ENCODE results near the gene KCNMA1.
A peak's percentile ranks its signal among the peaks of the same experiment; 100 is the strongest.

KCNMA1 gene

DNA sequence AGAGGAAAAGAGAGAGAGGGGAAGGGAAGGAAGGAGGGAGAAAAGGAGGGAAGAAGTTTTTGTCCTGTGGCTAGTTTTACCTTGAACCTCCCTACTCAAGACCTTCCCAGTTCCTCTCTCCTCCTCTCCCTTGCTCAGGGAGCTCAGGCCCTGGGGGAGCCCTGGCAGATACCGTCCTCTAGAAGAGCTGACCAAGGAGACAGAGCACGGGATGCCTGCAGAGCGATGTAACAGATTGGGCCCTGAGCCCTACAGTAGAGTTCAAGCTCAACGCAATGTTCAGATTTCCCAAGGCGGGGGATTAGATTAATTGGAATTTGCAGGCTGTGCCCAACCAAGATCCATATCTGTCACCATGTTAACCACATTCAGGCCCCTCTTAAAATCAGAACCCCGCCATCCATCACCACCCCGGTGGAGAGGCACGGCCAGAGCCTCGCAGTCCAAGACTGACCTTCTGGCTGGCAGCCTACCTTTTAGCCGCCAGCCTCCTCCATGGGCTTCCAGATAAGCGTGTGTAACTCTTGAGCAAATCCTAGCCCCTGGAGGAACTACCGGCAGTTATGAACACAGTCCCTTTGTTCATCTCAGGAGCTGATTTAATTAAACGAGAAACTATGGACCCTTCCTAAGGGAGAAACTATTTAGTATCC is 70.6 kb downstream of the KCNMA1 start:
- DNase-seq, result peak; percentile 46
- no peaks in the 10 kb centered on the region for H3K79me1 ChIP-seq (ENCODE audit: low read length)
- no peak overlapping the region for H3K27ac ChIP-seq (ENCODE audit: low read depth, low read length)
- no peak overlapping the region for H3K4me2 ChIP-seq (ENCODE audit: low read length)
- H2BK15ac ChIP-seq (replicated peaks; ENCODE audit: low read depth), result no peak overlapping the region
- no peak overlapping the region for H4K5ac ChIP-seq (ENCODE audit: low read length)
- no peak overlapping the region for H3K23ac ChIP-seq (ENCODE audit: low read length)
- no peak overlapping the region for H3K4ac ChIP-seq (ENCODE audit: low read depth, low read length)
- no peak overlapping the region for H3K56ac ChIP-seq (ENCODE audit: low read length)
- H3K18ac ChIP-seq (ENCODE audit: low read length), result no peak overlapping the region
- H2BK5ac ChIP-seq (ENCODE audit: low read length), result no peak overlapping the region
- no peak overlapping the region for H2BK120ac ChIP-seq (ENCODE audit: low read depth, low read length)
- WGBS (ENCODE audit: extremely low coverage, insufficient coverage, low lambda C conversion rate), result no CpG with 5 or more reads among the region's 13 CpGs
- H3K79me2 ChIP-seq (ENCODE audit: control insufficient read depth, insufficient read depth, low read length), result no peaks in the 10 kb centered on the region
- H3K27me3 ChIP-seq (ENCODE audit: insufficient read depth, low read length, poor library complexity), result no peaks in the 10 kb centered on the region
- peaks cover 2% of the 10 kb centered on the region for H3K4me1 ChIP-seq (ENCODE audit: control insufficient read depth, low read depth, low read length)
- H3K9ac ChIP-seq (ENCODE audit: low read length), result no peak overlapping the region
- H3K4me3 ChIP-seq (ENCODE audit: low read length), result no peak overlapping the region
- H4K8ac ChIP-seq (ENCODE audit: low read depth, low read length), result no peak overlapping the region
- no peaks in the 10 kb centered on the region for H3K36me3 ChIP-seq (ENCODE audit: control insufficient read depth, insufficient read depth, low read length)
- H2AK5ac ChIP-seq (ENCODE audit: low read length), result no peak overlapping the region

DNA sequence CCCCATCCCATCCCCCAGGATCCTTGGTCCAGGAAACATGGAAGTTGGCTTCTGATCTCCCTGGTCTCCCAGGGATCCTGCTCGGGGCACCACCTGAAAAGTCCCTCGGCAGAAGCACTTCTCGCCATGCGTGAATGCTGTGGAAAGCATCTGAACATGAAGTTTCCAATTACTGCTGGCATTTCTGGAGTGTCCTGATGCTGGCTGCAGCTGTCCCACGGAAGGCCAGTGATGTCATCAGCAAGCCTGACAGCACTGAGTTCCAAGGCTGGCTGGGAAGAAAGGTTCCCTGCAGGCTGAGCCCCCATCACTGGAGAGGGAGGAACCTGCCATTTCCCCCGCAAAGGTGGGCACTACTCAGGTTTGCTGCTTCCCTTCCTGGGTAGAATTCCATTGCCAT is 71.4 kb downstream of the KCNMA1 start:
- no peak overlapping the region for H2BK120ac ChIP-seq (ENCODE audit: low read depth, low read length)
- DNase-seq, result peak; percentile 31
- no peak overlapping the region for H3K27ac ChIP-seq (ENCODE audit: low read depth, low read length)

DNA sequence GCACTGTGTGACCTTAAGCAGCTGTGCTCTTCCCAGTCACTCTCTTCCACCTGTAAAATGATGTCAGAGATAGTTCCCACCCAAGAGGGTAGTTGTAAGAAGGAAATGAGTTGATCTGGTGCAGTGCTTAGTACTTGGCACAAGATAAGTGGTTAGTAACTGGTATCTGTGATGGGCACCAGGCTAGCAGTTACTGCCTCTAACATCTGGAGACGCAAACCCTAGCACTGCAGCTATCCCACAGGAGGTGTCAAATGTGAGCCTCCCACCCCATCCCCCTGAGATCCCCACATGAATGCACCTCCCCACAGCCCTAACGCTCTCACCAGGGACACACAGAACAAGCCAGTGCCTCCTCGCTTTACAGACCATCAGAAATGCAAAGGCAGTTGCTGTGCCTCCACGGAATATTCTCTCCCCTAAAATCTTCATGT is 72.0 kb downstream of the KCNMA1 start:
- H2BK120ac ChIP-seq (ENCODE audit: low read depth, low read length), result no peak overlapping the region
- no peaks in the 10 kb centered on the region for H3K27me3 ChIP-seq (ENCODE audit: insufficient read depth, low read length, poor library complexity)
- no peak overlapping the region for H3K9ac ChIP-seq (ENCODE audit: low read length)
- H3K79me2 ChIP-seq (ENCODE audit: control insufficient read depth, insufficient read depth, low read length), result no peaks in the 10 kb centered on the region
- H3K4me2 ChIP-seq (ENCODE audit: low read length), result no peak overlapping the region
- H3K18ac ChIP-seq (ENCODE audit: low read length), result no peak overlapping the region
- H3K4me1 ChIP-seq (ENCODE audit: control insufficient read depth, low read depth, low read length), result peaks cover 2% of the 10 kb centered on the region
- no peak overlapping the region for H2AK5ac ChIP-seq (ENCODE audit: low read length)
- H3K56ac ChIP-seq (ENCODE audit: low read length), result no peak overlapping the region
- no peak overlapping the region for H2BK15ac ChIP-seq (replicated peaks; ENCODE audit: low read depth)
- no peak overlapping the region for H3K23ac ChIP-seq (ENCODE audit: low read length)
- no peak overlapping the region for H3K27ac ChIP-seq (ENCODE audit: low read depth, low read length)
- no peak for DNase-seq
- H3K79me1 ChIP-seq (ENCODE audit: low read length), result no peaks in the 10 kb centered on the region
- no peak overlapping the region for H4K8ac ChIP-seq (ENCODE audit: low read depth, low read length)
- no CpG with 5 or more reads among the region's 4 CpGs for WGBS (ENCODE audit: extremely low coverage, insufficient coverage, low lambda C conversion rate)
- no peak overlapping the region for H4K5ac ChIP-seq (ENCODE audit: low read length)
- no peak overlapping the region for H3K4ac ChIP-seq (ENCODE audit: low read depth, low read length)
- no peak overlapping the region for H3K4me3 ChIP-seq (ENCODE audit: low read length)
- H3K36me3 ChIP-seq (ENCODE audit: control insufficient read depth, insufficient read depth, low read length), result no peaks in the 10 kb centered on the region
- no peak overlapping the region for H2BK5ac ChIP-seq (ENCODE audit: low read length)

More for the DNA sequence above, 71.4 kb downstream of the KCNMA1 start:
- no peaks in the 10 kb centered on the region for H3K27me3 ChIP-seq (ENCODE audit: insufficient read depth, low read length, poor library complexity)
- H4K8ac ChIP-seq (ENCODE audit: low read depth, low read length), result no peak overlapping the region
- WGBS (ENCODE audit: extremely low coverage, insufficient coverage, low lambda C conversion rate), result no CpG with 5 or more reads among the region's 6 CpGs
- peaks cover 2% of the 10 kb centered on the region for H3K4me1 ChIP-seq (ENCODE audit: control insufficient read depth, low read depth, low read length)
- H3K4me2 ChIP-seq (ENCODE audit: low read length), result no peak overlapping the region
- peak overlapping the region; percentile 28 for H3K18ac ChIP-seq (ENCODE audit: low read length)
- no peak overlapping the region for H3K4ac ChIP-seq (ENCODE audit: low read depth, low read length)
- H3K9ac ChIP-seq (ENCODE audit: low read length), result no peak overlapping the region
- no peak overlapping the region for H4K5ac ChIP-seq (ENCODE audit: low read length)
- H2AK5ac ChIP-seq (ENCODE audit: low read length), result no peak overlapping the region
- H3K79me2 ChIP-seq (ENCODE audit: control insufficient read depth, insufficient read depth, low read length), result no peaks in the 10 kb centered on the region
- H3K36me3 ChIP-seq (ENCODE audit: control insufficient read depth, insufficient read depth, low read length), result no peaks in the 10 kb centered on the region
- no peaks in the 10 kb centered on the region for H3K79me1 ChIP-seq (ENCODE audit: low read length)
- H2BK5ac ChIP-seq (ENCODE audit: low read length), result no peak overlapping the region
- no peak overlapping the region for H3K4me3 ChIP-seq (ENCODE audit: low read length)
- no peak overlapping the region for H3K56ac ChIP-seq (ENCODE audit: low read length)
- H2BK15ac ChIP-seq (replicated peaks; ENCODE audit: low read depth), result no peak overlapping the region
- no peak overlapping the region for H3K23ac ChIP-seq (ENCODE audit: low read length)

DNA sequence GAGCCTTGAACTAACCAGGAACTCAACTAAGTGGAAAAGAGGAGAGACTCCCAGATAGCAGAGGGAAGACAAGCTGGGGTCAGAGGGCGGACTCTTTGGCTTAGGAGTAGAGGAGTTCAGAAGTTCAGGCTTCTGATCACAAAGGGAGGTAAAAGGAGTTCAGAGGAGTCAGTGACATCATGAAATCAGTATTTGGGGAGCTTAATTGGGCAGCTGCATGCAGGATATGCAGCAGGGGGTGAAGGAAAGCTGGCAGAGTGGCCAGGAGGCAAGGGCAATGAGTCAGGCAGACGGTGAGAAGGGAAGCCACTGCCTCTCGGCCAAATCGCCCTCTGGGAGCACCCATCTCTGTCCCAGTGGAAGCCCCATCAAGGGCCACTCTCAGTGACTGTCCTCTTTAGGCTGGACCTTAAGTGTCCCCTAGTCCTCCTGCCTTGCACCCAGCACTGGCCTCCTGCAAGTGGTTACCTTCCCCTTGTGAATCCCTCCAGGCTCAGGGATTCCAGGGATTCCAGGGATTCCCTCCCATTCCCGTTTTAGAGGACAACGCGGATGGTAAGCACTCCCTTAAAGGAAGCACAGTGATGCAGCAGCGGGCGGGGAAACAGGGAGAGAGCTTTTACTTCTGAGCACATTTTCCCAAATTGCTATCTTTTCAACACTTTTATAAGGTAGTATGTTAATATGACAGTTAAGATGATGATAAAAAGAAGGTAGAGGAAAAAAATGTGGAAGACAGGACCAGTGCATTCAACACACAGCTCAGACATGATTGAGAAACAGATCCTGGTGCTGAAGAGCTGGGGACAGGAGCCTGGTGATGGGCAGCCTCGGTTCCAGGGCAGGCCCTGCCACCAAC is 72.6 kb downstream of the KCNMA1 start:
- peak overlapping the region; percentile 34 for H3K56ac ChIP-seq (ENCODE audit: low read length)

DNA sequence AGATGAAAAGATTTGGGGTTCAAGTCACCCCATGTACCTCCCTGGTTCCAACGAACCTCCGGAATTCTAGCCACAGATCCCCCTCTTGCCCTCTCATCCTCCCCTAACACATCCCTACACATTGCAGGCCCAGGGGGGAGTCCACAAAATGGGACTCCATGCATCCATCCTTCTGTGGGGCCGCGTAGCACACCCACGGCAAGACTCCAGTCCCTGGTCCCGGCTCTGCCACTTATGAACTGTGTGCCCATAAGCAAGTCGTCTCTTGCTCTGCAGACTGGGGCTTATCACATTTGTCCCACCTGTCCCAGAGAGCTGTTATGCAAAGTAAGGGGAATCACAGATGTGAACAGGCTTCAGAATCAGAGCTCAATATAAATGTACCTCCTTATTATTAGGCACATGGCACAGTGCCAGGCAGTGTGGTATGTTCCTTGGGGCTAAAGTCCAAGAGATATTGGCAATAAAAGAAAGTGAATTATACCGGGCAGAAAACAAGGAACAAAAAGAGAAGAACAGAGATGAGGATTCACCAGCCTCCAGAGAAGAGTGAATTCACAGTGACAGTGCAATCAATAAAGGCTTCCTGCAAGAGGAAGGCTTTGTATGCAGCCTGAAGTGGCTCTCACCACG is 73.9 kb downstream of the KCNMA1 start:
- WGBS (ENCODE audit: extremely low coverage, insufficient coverage, low lambda C conversion rate), result no CpG with 5 or more reads among the region's 9 CpGs
- H3K4me1 ChIP-seq (ENCODE audit: control insufficient read depth, low read depth, low read length), result peaks cover 2% of the 10 kb centered on the region
- no peak overlapping the region for H3K56ac ChIP-seq (ENCODE audit: low read length)
- H3K4ac ChIP-seq (ENCODE audit: low read depth, low read length), result no peak overlapping the region
- H4K5ac ChIP-seq (ENCODE audit: low read length), result no peak overlapping the region
- no peaks in the 10 kb centered on the region for H3K79me2 ChIP-seq (ENCODE audit: control insufficient read depth, insufficient read depth, low read length)
- H3K9ac ChIP-seq (ENCODE audit: low read length), result no peak overlapping the region
- H4K8ac ChIP-seq (ENCODE audit: low read depth, low read length), result no peak overlapping the region
- H2AK5ac ChIP-seq (ENCODE audit: low read length), result no peak overlapping the region
- H2BK15ac ChIP-seq (replicated peaks; ENCODE audit: low read depth), result no peak overlapping the region
- H3K4me2 ChIP-seq (ENCODE audit: low read length), result no peak overlapping the region
- no peaks in the 10 kb centered on the region for H3K36me3 ChIP-seq (ENCODE audit: control insufficient read depth, insufficient read depth, low read length)
- H3K18ac ChIP-seq (ENCODE audit: low read length), result no peak overlapping the region
- no peak overlapping the region for H2BK5ac ChIP-seq (ENCODE audit: low read length)
- H3K23ac ChIP-seq (ENCODE audit: low read length), result no peak overlapping the region
- no peak overlapping the region for H3K27ac ChIP-seq (ENCODE audit: low read depth, low read length)
- no peak overlapping the region for H2BK120ac ChIP-seq (ENCODE audit: low read depth, low read length)
- H3K27me3 ChIP-seq (ENCODE audit: insufficient read depth, low read length, poor library complexity), result no peaks in the 10 kb centered on the region
- H3K4me3 ChIP-seq (ENCODE audit: low read length), result no peak overlapping the region
- DNase-seq, result peak; percentile 38
- no peaks in the 10 kb centered on the region for H3K79me1 ChIP-seq (ENCODE audit: low read length)

More for the DNA sequence above, 72.6 kb downstream of the KCNMA1 start:
- Histone ChIP-seq H3K9ac (ENCODE audit: low read length) (no peak overlapping the region), H4K5ac (ENCODE audit: low read length) (no peak overlapping the region), H2BK5ac (ENCODE audit: low read length) (no peak overlapping the region), H3K79me2 (ENCODE audit: control insufficient read depth, insufficient read depth, low read length) (no peaks in the 10 kb centered on the region), H3K4me1 (ENCODE audit: control insufficient read depth, low read depth, low read length) (peaks cover 2% of the 10 kb centered on the region), H3K23ac (ENCODE audit: low read length) (no peak overlapping the region), H3K4me2 (ENCODE audit: low read length) (no peak overlapping the region), H3K4me3 (ENCODE audit: low read length) (no peak overlapping the region), H3K4ac (ENCODE audit: low read depth, low read length) (no peak overlapping the region), H3K27ac (ENCODE audit: low read depth, low read length) (peak overlapping the region; percentile 10), H3K27me3 (ENCODE audit: insufficient read depth, low read length, poor library complexity) (no peaks in the 10 kb centered on the region), H3K18ac (ENCODE audit: low read length) (no peak overlapping the region), H3K79me1 (ENCODE audit: low read length) (no peaks in the 10 kb centered on the region), H2AK5ac (ENCODE audit: low read length) (no peak overlapping the region), H3K36me3 (ENCODE audit: control insufficient read depth, insufficient read depth, low read length) (no peaks in the 10 kb centered on the region), H2BK15ac (replicated peaks; ENCODE audit: low read depth) (no peak overlapping the region), H4K8ac (ENCODE audit: low read depth, low read length) (no peak overlapping the region), H2BK120ac (ENCODE audit: low read depth, low read length) (no peak overlapping the region)
- no CpG with 5 or more reads among the region's 10 CpGs for WGBS (ENCODE audit: extremely low coverage, insufficient coverage, low lambda C conversion rate)
- peak; percentile 97 for DNase-seq

All from mesendoderm (in vitro differentiated cells).